Stimulated activated CD8-positive, alpha-beta memory T cell treated with anti-CD3 and anti-CD28 coated beads, Interleukin-2, amount 100 ng/mL, for 48 hours (primary cell): Measurements from ENCODE around the gene PTPRO.

Experiments
- DNase-seq, 2 donors: peaks; one replicate each; pipeline ENCODE4 v3.0.0-alpha.2; 2020; ENCODE audit warnings: low read depth in 2 of 2

PTPRO gene

GRCh38 chr12:15350643-15351042, 28.3 kb downstream of the PTPRO start:
- no peak for DNase-seq

GRCh38 chr12:15355766-15356165, 33.5 kb downstream of the PTPRO start:
- DNase-seq, result no peak

- no peak for DNase-seq
Measured at GRCh38 chr12:15356951-15357364, 34.6 kb downstream of the PTPRO start.

DNA sequence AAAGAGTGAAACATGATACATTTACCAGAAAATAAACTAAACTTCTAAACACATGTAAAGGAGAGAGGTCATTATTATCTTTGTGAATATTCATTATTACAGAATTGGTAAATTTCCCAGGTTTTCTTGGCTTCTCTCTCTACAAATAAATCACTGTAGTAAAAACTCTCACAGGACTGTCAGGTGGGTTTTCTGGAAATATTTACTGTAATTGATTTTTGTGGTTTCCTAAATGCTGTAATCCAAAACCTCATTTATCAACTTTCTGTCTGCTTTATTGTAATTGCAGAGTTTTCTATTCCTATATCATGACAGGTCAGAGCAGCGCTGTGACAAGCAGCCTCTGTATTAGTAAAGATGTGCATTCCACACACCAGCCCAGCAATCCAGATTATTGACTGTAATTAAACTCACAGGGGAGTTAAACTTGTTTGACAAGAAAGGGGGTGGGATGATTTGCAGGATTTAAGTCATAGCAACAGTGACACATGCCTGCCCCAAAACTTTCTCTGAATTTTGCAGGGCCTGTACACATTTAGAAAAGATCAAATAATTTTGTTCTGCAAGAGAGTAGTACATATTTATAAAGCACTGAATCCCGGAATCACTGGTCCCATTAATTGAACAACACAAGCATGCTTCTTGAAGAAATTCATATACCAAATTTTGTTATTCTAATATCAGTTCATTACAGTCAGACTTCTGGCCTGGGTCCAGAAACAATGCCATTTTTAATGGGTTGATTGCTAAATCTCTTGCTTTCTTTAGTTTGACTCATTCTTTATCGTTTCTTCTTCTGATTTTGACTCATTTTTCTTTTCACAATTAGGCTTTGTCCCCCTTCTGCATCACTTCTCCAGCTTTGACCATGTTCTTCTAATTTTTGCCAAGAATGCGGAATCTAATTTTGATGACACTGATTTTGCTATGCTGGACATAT, 42.2 kb downstream of the PTPRO start:
- DNase-seq, result no peak

DNA sequence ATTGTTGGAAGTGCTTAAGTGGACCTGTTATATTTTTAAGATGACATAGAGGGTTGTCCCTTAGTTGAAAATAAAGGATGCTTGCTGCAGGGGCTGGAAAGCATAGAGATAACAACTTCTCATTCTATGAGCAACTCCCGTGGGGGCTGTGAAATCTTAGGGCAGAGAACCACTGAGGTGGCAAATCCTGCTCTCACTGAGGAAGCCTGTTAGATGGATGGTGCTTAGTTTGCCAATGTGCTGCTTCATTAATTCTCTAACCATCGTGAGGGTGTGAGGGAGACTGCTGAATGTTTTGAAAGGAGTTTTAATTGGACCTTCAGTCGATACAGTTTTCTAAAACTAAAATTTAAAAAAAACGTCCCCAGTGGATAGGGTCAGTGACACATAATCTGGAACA, 46.5 kb downstream of the PTPRO start:
- DNase-seq, result no peak

DNA sequence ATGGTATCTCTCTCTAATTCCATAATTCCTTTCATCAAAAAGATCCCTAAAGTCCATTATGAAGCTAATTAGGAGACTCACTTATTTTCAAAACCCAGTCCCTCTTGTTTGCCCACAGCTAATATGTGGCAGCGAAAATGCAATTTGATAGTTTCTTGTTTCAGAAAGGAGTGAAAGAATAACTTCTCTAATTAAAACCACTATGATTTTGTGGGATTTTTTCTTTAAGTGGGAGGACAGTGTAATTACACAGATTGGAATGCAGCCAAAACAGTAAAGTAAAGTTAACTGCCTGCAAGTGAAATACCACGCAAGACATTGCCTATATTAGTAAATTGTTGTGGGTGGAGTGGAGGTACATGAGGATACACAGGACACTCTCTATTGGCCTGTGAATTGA, 50.0 kb downstream of the PTPRO start:
- DNase-seq, result no peak

- no peak for DNase-seq
Measured at GRCh38 chr12:15387772-15388171, 65.5 kb downstream of the PTPRO start.

DNA sequence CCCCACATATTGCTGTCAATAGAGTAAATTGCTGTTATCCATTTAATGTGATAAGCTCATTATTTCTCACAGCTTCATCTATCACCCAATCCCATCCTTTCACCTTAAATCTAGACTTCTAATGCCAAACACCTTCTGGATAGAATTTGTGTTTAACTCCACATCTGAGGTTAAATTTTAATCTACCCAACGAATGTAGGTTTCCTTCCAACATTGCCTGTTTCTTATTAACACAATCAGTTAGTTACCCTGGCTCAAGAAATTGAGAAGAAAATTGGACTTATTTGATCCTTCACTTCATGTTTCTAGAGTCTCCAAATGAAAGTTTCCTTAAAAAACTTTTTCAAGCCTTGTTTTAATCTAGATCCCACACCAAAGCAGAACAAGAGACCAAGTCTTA, 67.3 kb downstream of the PTPRO start:
- no peak for DNase-seq

DNA sequence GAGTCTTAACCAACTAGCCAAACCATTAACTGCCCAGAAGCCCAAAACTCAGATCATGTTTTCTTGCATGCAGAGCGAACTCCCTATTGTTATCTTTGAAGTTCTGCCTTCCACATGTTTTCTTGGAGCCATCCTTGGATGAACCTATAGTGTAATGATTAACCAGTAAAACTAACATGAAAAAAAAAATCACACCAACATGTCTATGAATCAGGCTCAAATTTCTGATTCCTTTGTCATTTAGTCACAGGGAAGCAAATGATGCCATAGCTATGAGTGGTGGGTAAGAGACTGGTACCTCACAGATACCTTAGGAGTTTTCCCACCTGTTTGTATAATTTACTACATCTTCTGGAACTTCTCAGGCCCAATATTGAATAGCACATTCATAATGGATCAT, 70.7 kb downstream of the PTPRO start:
- DNase-seq, result no peak

GRCh38 chr12:15393995-15394394, 71.7 kb downstream of the PTPRO start:
- DNase-seq, result no peak

GRCh38 chr12:15404485-15404884, 82.2 kb downstream of the PTPRO start:
- DNase-seq, result no peak

GRCh38 chr12:15405606-15406005, 83.3 kb downstream of the PTPRO start:
- no peak for DNase-seq

- no peak for DNase-seq
Measured at GRCh38 chr12:15407025-15407424, 84.7 kb downstream of the PTPRO start.

DNA sequence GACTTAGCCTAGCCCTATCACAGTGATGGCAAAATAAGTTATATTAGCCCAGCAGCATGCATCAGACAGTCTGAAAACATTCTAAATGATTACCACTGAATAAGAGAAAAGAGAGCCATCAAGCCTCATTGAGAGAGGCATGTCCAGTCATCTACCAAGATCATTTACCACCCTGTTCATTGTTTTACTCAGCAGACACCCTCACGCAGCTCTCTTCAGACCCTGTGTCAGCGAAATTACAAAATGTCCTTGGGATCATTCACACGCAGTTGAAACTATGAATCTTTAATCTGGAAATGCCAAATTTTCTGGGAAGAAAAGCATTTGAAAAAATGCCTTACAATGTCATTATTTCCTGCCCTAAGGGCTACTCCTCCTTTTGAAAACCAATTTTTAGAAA, 89.5 kb downstream of the PTPRO start:
- no peak for DNase-seq

DNA sequence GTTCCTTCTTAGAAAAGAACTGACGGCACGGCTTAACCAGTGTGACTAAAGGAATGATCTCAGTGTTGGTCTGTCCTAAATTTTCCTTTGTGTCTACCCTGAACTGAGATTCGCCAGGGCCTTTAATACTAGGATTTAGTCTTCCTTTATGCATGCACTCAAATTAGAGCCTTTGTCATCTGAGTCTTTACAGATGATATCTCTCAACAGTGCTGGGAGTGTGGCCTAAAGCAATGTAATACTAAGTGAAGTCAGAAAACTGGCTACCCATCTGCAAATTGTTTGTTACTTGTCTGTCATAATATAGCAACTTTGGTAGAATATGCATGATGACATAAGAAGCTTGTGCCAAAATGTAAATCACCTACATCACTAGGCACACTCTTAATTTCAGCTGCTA, 95.4 kb downstream of the PTPRO start:
- DNase-seq, result no peak

- no peak for DNase-seq
Measured at GRCh38 chr12:15423629-15424028, 101.3 kb downstream of the PTPRO start.

DNA sequence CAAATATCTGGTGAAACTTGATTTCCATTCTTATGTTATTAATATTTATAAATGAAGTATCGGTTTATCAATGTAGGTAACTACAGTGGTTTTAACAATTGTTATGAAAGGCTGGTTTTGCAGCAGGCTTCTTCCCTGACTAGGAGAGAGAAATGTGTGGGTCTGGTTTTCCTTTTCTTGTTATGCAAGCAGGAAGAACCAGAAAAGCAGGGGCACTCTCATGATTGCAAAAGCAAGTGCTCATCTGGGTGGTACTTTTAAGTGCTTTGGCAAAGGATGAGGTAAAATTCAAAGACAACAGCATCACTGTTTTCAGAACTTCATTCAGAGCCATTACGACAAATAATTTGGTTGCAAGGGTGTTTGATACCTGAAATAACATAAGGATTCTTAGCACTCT, 105.6 kb downstream of the PTPRO start:
- no peak for DNase-seq

DNA sequence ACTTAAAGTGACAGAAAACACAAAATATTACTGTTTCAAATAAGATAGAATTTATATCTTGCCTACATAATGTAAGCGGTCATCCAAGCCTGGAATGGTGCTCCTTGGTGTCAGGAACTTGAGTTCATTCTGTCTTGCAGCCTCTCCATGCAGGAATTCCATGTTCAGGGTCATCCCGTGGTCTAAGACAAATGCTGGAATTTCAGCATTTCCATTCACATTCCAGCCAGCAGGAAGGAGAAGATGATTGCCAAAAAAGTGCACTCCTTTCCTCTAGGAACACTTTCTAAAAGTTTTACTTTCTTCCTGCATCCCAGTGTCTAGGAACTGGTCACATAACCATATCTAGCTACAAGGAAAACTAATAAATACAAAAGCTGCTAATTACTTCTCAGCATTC, 106.3 kb downstream of the PTPRO start:
- DNase-seq, result no peak

DNA sequence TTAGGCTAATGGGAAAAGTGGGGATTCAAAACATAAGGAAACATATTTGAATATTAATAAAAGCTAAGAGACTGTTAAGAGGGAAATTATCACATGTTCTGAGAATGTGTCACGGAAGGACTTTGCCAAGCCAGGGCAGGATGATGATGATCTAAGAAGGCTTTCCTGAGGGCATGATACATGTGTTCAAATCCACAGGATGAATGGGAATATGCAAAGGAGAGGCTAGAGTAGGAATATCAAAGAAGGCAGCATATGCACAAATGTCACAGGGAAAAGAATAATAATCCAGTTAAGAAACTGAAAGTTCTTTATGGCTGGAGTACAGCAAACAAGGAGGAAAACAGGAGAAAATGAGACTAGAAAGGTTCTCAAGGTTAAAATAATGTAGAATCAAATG, 107.0 kb downstream of the PTPRO start:
- DNase-seq, result no peak

- DNase-seq, result no peak
Measured at GRCh38 chr12:15435597-15435996, 113.3 kb downstream of the PTPRO start.

DNA sequence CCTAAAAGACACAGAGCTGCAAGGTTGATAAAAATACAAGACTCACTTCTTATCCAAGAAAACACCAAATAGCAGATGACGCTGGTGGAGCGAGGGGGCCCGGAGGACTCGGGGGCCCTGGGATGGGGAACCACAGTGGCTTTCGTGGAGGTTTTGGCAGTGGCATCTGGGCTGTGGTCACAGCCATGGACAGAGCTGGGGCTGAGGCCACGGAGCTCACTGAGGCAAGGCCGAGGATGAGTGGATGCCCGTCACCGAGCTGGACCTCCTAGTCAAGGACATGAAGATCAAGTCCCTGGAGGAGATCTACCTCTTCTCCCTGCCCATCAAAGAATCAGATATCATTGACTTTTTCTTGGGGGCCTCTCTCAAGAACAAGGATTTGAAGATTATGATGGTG, 117.2 kb downstream of the PTPRO start:
- DNase-seq, result no peak

DNA sequence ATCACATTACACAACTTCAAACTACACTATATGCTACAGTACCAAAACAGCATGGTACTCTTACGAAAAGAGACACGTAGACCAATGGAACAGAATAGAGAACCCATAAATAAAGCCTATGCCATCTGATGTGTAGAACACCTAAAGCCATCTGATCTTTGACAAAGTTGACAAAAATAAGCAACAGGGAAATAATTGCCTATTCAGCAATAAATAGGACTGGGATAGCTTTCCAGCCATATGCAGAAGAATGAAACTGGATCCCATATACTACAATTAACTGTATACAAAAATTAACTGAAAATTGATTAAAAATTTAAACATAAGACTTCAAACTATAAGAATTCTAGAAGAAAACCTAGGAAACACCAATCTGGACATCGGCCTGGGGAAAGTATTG, 120.7 kb downstream of the PTPRO start:
- no peak for DNase-seq

GRCh38 chr12:15443611-15444010, 121.3 kb downstream of the PTPRO start:
- no peak for DNase-seq

GRCh38 chr12:15444523-15444922, 122.2 kb downstream of the PTPRO start:
- DNase-seq, result no peak
